Omental fat pad (tissue), 4 donors: ENCODE results near the gene DPPA4. TPM values are rescaled to one million over a fixed set of nuclear protein-coding genes. Genes with fewer than 3 reads are reported as not detected.

Experiments
- ATAC-seq: fragments of 150-250 bp; one replicate; pipeline ENCODE4 v1.9.1; 2016; ENCODE audit warnings: mild to moderate bottlenecking, moderate library complexity; ENCODE audit not compliant: low FRiP score
- DNase-seq: peaks from one replicate; pipeline ENCODE4 v3.0.0-alpha.2; 2019; ENCODE audit warnings: low spot score
- CTCF ChIP-seq, 3 donors: fragments of 450-650 bp; IDR thresholded peaks; one replicate each; pipeline ENCODE4 v1.5.1; 2016 to 2017; ENCODE audit warnings: antibody characterized with exemption in 3 of 3, mild to moderate bottlenecking in 3 of 3, moderate library complexity in 2 of 3
- total RNA-seq, 4 donors: library from RNA; depleted of rRNA; stranded (reverse); fragments of >200 nt; gene quantifications; one replicate each; pipeline ENCODE4 v1.1.0, GENCODE V29; 2016

DPPA4 gene
- total RNA-seq, 4 donors from 2014 or later = 0.36 TPM; not detected in 3

GRCh38 chr3:109325657-109326056 is 11.7 kb downstream of the DPPA4 start:
- no peak for ATAC-seq
- TF ChIP-seq CTCF (IDR thresholded peaks at IDR 0.05) = no peak
- no peak for DNase-seq

GRCh38 chr3:109325109-109325508 is 12.2 kb downstream of the DPPA4 start:
- DNase-seq (no peak), ATAC-seq (no peak)
- no peak for TF ChIP-seq CTCF (IDR thresholded peaks at IDR 0.05)

- TF ChIP-seq CTCF (IDR thresholded peaks at IDR 0.05) = no peak
- ATAC-seq (no peak), DNase-seq (no peak)
Measured at GRCh38 chr3:109316162-109316730, 21.1 kb downstream of the DPPA4 start, which contains the start of gene DPPA2. Gene DPPA2 (minus strand): TSS chr3:109316517. CDS start chr3:109314542, 1,975 bp downstream.

- DNase-seq = no peak
Measured at GRCh38 chr3:109313061-109313460, 24.3 kb downstream of the DPPA4 start.

GRCh38 chr3:109297496-109297895 is 39.9 kb downstream of the DPPA4 start:
- DNase-seq (no peak), ATAC-seq (no peak)
- TF ChIP-seq CTCF (IDR thresholded peaks at IDR 0.05) = no peak

More at GRCh38 chr3:109313061-109313460, 24.3 kb downstream of the DPPA4 start:
- TF ChIP-seq CTCF (IDR thresholded peaks at IDR 0.05) = no peak
- ATAC-seq = no peak

- DNase-seq = no peak
- no peak for TF ChIP-seq CTCF (IDR thresholded peaks at IDR 0.05)
- no peak for ATAC-seq
Measured at GRCh38 chr3:109284071-109284470, 53.3 kb downstream of the DPPA4 start.

GRCh38 chr3:109278546-109278945 is 58.8 kb downstream of the DPPA4 start:
- no peak for TF ChIP-seq CTCF (IDR thresholded peaks at IDR 0.05)
- DNase-seq = no peak
- ATAC-seq = no peak
